GM19025 (cell line): Measurements from ENCODE around the gene THRB.

Experiments used
- ATAC-seq: cut with Tn5 transposase; IDR thresholded peaks from one replicate; pipeline ENCODE4 v1.9.1; 2021; ENCODE audit warnings: mild to moderate bottlenecking, low read depth, moderate library complexity; ENCODE audit not compliant: unreplicated experiment

Gene THRB

DNA sequence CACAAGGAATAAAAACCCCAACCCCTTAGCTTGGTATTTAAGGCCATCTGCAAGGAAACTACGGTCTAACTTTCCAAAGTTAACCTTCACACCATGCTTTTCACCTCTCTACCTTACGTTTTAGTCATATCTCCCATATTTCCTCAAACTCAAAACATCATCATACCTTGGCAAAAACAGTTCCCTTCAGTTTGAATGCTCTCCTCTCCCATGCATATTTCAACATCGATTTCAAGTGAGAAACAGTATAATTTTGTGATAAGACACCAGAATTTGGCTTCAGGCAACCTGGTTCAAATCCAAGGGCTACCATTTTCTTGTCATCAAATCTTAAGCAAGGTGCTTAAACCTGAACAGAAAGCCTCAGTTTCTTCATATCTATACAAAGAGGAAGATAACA, 108.2 kb downstream of the THRB start:
- ATAC-seq = no peak

DNA sequence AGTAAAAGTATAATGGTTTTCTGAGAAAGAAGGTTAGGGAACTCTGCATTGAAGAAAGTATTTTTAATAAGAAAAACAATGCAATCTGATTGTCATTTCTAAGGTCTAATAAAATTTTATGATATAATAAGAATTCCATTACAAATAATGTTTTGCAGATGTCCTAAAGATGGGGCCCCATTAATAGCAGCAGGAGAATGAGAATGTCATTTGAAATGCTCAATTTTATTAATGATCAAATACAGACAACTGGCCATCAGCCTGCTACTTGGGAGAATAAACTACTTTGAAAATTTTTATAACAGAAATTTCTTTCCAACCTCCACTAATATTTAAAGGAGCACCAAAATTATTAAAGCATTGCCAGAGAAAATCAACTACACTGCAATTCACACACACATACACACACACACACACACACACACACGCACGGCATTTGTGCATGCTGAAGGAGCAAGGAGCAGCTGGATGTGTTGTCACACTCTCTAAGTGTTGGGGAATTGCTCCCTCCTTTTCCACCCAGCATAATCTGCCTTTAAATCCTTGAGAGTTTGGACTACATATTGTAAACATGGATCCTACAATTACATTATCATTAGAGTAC, 109.5 kb downstream of the THRB start:
- no peak for ATAC-seq

DNA sequence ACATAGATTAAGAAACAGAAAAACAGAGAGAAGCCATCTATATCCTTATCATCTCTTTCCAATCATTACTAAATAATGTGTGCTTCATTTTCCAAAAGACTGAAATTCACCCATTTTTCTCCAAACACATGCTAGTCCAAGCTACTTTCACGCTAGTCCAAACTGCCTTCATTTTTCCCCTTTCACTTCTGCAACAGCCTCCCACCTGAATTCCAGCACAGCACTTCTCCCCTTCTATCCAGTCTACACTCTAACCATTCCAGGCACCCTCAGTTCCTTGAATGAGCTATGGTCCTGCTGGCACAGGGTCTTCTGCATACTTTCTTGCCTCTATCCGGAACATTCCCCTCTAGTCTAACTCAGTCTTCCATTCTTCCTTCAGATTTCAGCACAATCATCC, 112.0 kb downstream of the THRB start:
- no peak for ATAC-seq

DNA sequence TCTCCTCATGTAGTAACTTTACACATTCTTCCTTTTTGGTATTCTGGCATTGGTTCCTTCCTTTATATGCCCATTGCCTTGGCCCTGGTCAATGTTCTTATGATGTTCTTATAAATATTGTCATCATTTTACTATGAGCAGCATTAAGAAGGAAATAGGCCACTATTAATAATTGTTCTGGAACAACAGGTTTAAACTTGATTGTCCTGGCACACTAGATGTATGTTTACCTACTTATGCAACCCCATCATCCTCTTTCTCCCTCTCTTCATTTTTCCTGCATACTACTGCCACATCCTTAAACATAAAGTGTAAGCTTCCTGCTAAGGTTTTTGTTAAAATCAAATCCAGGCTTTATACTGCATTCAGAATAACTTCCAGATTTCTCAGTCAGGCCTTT, 114.7 kb downstream of the THRB start:
- no peak for ATAC-seq

DNA sequence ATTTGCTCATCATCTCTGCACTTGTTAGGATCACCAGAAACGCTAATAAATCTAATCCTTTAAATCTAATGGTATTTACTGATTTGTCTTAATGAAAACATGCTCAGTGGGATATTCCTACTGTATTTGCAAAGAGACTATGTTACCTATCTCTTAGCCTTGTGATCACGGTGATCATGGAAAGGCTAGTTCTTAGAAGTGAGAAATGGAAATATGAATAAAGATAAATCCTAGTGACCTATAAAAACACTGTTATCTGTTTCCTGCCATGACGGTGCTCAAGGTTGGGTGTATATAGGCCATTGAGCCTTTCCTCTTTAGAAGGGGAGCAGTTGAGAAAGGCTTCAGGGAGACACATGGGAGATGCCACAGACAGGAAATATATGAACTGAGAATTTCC, 116.3 kb downstream of the THRB start:
- no peak for ATAC-seq

DNA sequence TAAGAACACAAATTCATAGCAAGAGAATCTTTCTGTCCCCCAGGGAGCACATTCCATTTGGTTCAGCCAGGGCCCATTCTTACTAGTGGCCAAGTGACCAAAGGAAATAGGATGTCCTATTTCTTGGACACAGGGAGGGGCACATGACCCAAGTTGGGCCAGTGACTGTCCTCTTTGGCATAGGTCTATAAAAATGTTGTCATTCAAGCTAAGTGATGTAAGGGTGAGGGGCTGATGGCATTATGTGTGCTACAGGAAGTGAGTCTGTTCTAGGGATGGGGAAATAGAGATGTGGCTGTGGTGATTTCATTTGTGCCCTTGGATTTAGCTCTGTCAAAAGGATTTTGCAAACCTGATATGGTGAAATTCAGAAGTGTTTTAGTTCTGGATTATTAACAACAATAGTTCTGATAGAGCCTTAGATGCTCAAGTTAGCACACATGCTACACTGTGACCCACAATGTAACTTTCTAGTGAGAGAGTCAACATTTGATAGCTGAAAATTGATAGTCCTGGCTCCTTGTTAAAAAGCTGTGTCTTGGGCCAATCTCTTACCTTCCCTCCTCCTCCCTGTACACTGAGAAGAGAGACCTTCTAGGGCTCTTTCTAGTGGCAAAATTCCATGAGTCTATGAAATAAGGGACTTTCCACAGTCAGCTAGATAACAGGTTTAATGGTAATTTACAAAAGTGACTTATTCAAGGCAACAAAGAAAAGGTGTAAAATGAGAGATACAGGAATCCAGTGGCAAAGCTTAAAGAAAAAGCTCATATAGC, 117.2 kb downstream of the THRB start:
- no peak for ATAC-seq

DNA sequence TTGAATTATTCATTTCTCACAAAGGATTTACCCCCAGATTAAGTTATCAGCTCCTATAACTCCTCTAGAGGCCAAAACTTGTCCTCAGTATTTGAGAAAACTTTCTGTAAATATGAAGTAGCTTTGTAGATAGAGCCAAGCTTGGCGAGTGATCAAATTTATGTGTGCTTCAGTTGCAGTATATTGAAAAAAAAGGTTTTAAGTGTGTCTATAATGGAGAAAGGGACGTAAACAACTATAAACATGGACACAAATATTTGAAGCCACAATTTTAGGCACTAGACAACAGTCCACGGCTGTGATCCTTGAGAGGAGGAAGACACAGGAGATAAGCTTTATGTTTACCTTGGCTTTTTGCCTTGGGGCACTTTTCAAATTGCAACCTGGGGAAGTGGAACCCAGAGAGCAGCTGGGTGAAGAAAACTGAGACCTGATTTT, 118.7 kb downstream of the THRB start:
- ATAC-seq = no peak

DNA sequence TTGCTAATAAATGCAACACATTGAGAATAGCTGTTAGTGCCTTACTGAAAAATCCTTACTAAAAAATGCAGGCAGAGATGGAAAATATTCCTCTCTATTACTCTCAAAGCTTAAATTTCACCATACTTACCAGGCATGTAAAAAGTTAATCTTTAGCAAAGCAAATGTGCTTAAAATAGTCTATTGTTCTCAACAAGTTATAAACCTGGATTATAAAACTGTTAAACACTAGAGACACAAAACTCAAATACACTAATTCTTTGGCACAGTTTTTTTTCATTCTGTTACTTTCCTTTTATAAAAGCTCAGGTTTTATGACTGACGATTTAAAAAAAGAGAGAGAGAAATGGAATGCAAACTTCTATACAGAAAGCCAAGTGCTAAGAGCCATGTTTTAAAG, 119.8 kb downstream of the THRB start:
- ATAC-seq = no peak

DNA sequence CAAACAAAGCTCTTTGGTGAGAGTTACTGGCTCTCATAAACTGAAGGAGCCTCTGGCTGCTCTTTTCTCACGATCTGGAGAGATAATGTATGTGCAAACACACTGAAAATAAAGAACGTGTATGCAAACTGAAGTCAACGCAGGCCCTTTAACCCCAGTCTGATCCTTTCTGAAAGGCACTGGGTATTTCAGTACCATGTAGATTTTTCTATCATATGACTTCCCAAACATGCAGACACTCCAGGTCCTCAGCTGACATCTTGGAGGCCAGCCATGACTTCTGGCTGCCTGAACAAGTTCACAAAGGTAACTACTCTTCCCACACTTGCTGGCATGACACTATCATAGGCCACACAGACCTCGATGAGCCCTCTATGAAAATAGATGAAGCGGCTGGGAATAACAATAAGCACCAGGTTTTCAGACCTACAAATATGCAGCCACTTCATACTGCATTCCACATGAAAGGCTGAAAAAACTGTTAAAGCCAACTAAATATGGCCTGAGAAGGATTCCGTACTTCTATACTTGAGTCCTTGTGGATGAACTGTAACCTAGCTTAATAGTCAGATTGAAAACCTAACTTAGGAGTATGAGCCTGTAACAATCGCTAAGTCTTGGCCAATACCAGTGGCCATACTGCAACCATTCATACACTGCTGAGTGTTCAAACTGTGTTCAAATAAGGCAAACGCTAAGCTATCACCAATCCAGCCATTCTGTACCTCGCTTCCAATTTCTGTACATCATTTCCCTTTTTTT, 121.3 kb downstream of the THRB start:
- ATAC-seq = no peak

DNA sequence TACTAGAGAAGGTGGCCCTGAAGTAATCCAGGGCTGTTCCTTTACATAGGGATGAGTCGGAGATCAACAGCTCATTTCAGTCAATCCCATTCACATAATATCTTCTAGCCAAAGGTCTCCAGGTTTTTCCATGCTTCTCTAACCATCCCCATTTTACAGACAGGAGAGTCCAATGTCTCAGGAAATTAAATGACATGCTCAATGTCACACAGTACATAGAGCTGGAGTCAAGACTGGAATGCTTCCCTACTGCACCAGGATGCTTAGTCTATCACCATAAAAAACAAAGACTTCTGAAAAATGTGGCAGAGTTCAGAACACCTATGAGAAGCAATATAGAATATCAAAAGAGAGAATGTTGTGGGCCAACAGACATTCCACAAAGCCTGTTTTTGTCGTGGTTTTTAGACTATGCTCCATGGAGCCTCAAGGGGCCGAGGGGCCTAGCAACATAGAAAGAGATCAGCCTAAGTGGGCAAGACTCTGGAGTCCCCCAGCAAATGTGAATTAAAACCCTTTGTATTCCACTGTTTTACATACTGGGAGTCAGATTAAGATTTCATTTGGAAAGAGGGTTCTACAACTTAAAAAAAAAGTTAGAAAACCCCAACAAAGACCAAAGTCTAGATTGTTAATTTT, 122.0 kb downstream of the THRB start:
- ATAC-seq = no peak

DNA sequence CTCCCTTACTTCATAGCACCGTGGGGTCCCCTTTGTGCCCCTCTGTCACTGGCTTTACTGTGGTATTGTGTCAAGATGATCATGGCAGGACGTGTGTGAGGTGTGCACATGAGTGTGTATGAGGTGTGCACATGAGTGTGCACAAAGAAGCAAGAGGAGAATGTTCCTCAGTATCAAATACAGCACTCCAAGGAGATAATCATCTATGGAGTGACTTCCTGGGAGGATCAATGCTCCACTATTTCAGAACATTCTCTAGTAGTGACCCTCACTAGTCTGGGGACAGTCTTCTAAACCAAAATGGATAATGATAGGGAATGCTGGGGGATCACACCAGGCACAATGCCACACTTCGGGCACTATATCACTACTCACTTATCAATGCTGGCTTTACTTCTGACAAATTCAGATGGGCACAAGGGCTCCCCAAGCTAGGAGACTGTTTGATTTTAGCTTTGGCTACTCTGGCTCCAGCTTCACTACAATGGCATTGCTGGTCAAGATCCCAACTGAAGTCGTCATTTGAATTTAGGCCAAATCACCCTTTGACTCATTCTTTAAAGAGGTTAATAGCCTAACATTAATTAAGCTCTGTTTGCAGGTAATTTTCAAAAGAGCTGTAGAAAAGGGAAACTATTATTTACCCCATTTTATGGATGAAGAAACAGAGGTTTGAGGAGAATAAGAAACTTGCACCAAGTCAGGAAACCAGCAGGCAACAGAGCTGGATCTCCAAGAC, 124.1 kb downstream of the THRB start:
- no peak for ATAC-seq

DNA sequence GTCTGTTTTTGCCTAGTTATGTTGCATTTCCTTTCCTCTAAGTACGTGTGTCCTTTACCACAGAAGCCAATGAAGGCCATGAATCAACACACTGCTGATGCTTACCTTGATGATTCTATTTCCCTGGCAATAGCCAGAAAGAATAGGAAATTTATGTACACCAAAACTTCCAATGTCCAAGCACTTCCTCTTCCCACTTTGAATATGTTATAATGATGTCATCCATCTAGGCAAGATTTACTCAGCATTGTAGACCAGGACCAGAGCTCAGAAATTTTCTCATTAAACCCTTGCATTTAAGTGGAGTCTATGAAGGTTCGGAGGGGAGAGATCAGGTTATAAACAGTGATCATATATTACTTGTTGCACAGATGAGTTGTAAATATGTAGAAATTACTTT, 126.0 kb downstream of the THRB start:
- ATAC-seq = no peak

DNA sequence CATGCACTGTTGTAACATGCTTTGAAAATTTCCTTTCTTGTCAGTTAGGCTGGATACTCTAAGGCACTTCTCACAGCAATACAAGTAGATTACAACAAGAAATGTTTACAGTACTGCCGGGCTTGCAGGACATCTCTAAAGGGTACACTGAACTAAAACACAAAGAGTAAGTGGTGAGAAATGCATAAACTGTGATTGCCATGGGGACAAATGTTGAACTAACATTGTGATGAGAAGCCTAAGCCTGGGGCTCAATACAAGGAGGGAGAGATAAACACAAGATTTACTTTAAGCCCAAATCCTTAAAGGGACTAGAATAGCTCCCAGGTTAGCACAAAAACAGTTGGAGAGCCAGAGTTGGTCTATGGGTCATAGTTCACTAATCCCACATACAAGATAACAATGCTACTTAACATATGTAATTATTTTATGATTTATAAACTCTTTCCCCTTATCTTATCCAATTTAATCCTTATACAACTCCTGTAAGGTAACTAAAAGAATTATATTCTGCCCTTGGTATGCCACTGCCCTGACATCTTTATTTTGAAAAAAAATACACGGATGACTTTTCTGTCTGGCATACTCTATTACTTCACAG, 126.9 kb downstream of the THRB start:
- ATAC-seq = no peak

DNA sequence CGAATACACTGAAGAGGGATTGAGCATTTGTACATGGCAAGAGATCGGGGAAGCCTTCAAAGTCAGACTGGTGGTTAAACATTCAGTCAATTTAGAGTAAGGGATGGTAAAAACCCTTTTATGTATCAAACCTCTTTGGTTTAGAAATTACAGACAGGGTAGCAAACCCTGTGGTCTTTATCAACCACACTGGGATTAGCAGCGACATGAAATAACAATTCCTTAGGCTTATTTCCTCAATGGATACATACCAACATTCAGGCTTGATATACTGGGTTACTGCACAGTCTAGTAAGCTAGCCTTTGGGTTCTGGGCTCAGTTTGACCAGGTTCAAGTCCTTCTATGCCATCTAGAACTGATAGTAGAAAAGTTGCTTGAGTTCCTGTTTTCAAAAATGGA, 127.4 kb downstream of the THRB start:
- ATAC-seq = no peak

DNA sequence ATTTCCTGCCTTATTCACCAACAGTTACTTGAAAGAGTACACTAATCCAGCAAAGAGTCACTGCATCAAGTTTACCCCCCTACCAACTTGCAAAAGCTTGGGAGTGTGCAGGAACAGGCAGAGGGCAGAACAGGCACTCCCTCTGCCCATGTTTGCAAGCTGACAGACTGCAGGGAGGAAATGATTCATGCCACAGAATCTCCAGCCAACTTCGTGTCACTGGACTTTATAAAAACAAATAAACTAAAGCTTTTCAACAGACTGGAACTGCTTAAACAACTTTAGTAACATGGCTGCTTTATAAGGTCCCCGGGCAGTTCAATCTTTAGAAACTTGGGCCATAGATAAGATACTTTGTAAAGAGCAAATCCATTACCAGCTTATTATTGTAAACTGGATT, 129.5 kb downstream of the THRB start:
- ATAC-seq = no peak

DNA sequence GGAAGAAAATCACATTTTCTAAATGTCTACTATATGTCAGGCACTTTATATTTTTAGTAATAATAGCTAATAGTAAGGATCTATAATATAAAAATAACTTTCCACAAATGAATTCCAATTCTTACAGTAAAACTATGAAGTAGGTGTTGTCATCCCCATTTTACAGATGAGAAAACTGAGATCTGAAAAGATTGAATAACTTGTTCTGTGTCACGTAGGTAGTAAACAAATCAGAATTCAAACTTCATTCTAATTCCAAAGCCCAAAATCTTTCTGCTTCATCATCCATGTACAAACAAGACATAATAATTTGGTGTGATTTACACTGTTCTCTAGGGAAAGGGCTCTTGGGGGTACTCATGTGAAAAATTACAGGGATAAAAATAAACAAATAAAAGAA, 130.3 kb downstream of the THRB start:
- ATAC-seq = no peak

DNA sequence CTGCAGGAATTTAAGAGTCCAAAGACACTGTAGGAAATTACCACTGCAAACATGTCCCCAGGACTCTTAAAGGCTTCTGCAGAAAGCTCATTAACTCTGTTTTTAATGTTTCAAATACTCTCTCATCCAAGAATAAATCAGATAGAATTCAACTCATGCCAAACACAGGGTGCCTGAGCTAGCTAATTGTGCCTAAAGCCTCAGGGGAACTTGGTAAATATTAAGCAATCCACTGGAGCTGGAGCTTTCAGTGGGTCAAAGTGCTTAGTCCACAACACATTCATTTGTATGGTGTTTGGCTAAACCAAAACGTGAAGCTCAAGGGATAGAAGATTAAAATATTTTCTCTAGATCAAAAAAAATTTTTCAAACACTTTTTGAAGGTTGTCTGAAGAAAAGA, 131.4 kb downstream of the THRB start:
- no peak for ATAC-seq

DNA sequence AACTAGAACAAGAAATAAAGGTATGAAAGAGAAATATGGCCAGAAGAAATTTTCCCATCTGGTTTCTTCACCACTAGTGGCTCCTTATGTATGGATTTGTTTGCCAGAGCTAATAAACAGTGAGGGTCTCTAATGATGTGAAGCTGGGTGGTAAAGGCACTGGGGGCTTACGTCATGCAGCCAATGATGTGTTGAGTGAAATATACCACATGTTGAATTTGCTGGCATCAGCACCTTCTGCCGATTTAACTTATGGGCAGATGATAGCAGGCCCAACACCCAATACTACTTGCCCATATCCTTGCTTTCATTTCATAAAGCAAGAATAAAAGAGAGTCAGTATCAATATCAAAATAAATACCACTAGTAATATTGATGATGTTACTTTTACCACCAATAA, 133.0 kb downstream of the THRB start:
- no peak for ATAC-seq

DNA sequence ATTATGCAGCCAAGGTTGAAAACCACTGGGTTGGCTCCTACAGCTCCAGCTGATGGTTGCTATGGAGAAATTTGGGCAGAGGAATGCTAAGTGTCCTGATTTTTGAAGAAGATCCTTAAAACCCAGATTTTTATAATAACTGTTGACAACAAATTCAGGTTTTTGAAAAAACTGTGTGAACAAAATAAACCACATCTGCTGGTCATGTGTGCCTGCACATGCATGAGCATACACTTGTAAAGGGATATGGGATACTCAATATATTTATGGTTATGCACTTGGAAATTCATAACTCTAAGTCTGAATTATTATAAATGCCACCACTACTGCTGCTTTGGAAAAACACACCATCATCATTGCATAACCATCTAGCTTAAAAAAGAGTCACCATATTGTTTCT, 133.7 kb downstream of the THRB start:
- no peak for ATAC-seq
